Measurements from ENCODE around the gene EPB41L1. TPM values are rescaled to one million over a fixed set of nuclear protein-coding genes. Genes with fewer than 3 reads are reported as not detected.

EPB41L1 gene
- total RNA-seq, 1 experiment from 2014 or later, result 8.8 TPM

DNA sequence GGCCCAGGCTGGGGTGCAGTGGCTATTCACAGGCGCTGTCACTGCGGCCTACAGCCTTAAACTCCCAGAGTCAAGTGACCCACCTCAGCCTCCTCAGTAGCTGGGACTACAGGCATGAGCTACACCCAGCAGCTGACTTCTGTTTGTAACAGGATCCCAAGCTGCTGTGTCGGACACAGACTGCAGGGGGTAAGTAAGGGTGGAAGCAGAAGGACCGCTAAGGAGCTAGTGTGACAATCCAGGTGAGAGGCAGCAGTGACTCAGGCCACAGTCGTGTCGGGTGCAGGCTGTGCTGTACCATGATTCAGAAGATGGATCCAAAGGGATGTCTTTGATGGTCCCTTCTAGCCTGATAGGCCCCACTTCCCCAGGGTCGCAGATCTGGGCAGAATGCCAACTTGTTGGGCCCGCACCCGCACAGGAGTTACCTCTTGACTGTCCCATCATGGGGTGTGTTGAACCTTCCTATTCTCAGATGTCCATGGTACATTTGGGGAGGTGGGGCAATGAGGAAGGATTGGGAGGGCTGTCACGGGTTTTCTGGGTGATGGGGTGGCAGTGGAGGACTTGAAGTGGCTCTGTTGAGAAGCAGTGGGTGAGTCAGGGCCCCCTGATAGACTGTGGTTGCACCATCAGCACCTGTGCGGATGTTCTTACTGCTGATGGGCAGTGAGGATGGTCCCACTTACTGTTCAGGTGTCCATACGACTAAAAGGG lies 107.0 kb downstream of the EPB41L1 start:
- DNase-seq (ENCODE audit: low read depth), result no peak

DNA sequence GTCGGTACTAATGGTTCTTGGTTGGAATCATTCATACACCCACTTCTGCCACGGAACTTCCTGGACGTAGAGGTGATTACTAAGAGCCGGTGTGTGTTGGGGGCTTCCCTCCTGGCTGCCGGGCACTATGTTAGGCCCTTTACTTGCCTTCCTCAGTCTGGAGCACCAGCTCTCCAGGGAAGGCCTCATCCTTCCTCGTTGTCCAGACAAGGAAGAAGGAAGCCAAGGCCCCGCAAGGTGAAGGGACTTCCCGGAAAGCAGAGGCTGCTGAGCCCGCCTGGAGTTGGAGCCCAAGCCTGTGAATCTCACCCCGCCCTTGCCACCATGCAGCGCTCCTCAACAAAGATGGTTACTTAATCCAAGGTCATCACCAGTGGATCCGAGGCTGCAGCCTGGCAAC lies 107.9 kb downstream of the EPB41L1 start:
- no peak for DNase-seq (ENCODE audit: low read depth)

DNA sequence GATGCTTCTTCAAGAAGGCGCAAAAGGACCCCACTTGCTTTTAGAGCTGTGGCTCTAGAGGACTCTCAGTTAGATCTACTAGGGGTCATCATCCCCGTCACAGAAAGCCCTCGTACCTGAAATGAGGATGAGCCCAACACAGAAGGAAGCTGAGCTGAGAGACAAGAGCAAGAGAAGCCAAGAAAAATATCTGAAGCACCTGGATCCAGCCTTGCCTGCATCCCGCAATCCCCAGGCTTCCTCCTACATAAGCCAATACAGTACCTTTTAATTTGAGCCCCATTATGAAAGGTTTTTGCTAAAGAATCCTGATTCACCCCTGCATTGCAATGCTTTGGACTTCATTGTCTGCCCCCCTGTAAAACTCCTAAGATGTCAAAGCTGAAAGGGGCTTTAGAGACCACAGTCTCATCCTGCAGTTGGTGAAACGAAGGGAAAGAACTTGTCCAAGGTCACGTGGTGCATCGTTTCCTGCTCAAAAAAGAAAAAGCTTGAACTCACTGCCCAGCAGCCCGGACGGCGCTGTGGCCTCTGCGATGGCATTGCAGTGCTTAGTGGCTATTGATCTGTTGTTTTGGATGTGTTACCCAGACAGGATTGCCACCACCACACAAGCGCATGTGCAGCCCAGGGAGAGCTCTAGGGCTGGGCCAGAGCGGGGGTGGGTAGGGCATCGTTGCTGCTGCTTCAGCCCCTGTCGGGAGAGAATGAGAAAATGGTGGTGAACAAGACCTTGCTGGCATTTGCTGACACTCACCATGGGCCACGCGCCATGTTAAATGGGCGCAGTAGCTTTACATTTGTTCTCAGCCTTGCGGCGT lies 110.1 kb downstream of the EPB41L1 start:
- DNase-seq (ENCODE audit: low read depth), result no peak

DNA sequence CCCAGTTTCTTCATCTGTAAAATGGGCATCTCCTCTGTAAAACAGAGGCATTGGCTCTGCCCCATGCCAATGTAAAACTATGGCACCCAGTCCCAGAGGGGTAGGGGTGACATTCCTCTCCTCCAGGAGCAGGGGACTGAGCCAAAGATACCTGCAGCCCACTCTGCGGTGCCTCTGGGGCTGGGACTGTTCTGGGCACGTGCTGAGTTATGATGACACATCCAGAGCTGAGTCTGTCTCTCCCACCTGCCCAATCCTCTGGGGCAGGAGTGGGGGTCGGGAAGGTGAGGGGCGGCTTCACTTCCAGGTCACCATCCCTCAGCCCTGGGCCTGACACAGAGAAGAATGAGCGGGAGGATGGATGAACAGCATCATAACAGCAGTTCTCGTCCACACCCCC lies 111.6 kb downstream of the EPB41L1 start:
- no peak for DNase-seq (ENCODE audit: low read depth)

DNA sequence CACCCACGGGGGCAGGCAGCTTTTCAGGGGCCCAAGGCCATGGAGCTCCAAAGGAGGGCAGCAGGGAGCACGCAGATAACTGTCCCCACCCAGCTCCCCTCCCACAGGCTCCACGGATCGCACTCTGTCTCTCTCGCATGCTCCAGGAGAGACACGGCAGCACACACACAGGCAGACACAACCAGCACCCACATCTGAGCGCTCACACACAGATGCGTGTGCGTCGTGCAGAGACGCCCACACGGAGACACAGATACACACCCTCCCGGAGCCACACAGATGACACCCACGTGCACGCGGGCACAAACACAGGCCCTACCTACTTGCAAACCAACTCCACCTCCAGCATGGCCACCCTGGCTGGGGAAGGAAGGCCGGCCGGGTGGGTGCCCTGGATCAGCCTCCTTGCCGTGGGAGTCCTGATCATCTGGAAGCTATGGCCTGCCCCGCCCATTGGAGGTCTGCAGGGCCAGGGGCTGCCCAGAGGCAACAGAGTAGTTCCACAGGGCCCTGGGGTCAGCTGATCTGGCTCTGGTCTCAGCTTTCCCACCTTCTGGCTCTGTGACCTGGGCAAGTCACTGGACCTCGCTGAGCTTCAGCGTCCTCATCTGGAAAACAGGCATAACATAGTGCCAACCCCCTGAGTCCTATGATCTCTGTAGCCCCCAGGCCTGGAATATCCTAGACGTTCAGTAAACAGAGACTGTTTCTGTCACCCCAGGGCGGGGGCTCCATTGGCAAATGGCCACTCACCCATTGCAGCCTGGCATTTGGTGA lies 113.3 kb downstream of the EPB41L1 start:
- DNase-seq (ENCODE audit: low read depth), result no peak

DNA sequence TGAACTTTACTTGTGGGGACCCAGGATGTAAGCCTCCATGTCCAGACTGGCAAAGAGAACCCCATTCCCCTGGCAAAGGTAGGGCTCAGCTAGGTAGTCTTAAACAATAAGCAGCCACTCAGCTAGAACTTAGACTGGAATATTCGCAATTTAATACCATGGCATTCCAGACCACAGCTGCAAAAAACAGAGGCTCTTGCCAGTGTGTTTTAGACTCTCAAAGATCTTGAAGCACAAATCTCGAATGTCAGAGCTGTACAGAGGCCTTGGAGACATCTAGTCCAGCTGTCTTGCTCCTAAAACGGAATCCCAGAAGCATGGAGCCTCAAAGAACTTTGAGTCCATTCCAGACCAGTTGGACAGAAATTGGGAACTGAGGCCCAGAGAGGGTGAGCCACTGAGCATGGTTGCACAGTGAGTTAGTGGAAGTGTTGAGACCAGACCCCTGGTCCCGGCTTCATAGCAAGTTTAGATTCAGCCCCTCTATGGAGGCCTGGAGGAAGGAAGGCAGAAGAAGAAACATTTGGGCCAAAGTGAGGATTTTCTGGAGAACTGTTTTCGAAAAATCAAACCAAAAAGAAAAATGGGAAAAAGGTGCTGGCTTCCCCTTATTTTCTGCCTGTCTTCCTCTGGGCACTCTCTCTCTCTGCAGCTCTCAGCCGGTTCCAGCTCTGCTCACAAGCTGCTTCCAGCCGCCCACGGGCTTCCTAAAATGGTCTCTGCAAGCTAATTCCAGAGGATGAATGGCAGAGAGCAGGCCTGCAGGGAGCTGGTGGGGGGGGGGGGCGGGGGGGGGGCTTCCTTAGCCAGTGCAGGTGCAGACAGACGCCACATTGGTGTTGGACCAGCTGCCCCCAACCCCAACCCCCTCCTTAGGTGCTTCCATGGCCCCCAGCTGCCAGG lies 114.2 kb downstream of the EPB41L1 start:
- DNase-seq (ENCODE audit: low read depth), result no peak

DNA sequence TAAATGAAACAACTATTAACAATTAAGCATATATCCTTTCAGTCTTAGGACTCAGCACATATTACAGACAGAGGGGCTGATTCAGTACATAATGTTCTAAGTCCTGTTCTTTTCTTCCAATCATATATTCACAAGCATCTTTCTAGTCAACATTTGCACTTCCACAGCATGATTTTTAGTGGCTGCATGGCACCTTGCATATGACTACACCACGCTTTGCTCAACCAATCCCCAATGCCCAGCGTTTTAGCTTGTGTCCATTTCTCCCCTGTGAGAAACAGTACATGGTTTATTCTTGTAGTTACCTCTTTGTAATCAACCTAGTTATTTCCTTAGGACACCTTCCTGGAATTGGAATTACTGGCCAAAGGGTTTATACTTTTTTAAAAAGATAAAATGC lies 115.0 kb downstream of the EPB41L1 start:
- DNase-seq (ENCODE audit: low read depth), result no peak

DNA sequence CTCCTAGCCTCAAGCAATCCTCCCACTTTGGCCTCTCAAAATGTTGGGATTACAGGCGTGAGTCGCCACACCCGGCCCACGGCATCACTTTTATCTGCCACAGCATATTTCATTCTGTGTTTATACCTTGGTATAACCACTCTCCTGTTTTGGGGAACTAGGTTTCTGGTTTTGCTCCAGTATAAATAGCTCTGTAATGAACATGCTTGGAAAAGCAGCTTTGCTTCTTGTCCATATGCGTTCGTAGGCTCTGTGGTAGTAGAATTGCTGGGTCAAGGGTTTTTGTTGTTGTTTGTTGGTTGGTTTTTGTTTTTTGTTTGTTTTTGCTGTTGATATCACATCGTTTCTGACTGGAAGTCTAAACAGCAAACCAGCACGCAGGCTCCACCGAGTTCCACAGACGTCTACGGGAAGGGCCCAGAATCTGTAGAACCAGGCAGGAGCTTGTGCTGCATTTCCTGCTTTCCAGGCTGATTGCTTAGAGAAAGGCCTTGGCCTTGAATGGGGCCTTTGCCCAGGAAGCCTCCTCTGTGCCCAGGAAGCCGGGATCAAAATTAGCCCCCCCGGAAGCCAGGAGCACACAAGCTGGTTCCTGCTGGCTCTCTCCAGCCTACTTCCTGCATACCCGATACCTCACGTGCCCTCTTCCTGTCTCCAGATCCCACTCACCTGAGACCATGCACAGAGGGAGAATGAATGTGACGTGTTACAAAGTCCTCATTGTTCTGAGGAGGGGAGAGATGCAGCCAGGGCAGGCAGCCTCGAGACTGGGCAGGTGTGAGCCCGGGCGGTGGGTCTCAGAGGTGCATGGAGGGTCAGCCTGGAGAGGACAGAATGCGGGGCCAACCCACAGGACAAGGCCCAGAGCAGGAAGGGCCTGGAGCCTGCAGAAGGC lies 116.5 kb downstream of the EPB41L1 start:
- DNase-seq (ENCODE audit: low read depth), result no peak

DNA sequence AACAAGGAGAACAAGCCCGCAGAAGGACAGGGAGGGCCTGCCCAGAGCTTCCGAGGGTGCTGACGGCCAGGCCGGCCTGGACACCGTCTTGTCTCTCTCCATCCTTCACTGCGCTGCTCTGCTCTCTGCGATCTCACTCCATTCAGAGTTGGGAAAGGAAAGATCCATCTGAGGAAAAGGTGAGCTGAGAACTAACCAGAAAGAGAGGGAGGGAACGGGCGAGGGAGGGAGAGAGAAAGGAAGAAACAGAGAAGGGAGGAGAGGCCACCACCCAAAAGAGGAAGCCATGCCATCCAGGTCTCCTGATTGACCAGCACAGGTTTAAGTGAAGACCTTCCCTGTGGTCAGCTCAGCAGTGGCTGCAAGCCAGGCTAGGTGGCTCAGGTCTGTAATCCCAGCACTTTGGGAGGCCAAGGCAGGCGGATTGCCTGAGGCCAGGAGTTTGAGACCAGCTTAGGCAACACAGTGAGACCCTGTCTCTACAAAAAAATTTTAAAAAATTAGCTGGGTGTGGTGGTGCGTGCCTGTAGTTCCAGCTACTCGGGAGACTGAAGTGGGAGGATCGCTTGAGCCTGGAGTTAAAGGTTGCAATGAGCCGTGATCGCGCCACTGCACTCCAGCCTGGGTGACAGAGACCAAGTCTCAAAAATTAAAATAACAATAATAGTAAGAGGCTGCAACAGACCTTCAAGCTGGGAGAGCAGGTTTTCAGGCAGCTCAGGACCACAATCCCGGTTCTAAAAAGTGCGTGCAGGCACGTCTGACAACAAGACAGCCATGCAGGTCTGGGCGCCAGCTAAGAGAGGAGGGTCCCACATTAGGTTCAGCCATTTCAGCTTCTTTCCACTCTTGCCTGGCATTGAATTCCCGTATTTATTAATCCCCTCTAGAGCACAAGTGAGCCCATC lies 117.4 kb downstream of the EPB41L1 start:
- DNase-seq (ENCODE audit: low read depth), result no peak

DNA sequence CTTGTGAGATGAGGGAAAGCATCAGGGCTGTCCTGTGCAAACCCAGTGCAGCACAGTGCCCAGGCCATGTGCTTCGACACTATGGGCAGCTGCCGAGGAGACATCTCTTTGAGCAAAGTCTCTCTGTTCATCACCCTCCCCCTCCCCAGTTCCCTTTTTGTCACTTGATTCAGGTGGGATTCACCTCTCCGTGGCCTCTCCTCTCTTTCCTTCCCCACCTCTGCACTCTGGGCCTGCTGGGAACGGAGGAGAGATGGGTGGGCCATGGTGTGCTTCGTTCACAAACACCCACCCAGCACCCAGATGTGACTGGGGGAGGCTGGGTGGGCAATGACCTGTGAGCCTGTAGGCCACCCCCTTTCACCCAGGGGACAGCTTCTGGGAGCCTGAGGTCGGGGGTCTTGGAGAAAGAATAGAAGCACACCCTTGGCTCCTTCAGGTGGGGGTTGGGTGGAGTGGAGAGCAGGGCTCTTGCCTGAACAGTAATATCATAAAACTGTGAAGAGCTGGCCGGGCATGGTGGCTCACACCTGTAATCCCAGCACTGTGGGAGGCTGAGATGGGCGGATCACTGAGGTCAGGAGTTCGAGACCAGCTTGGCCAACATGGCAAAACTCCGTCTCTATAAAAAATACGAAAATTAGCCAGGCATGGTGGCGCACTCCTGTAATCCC lies 118.1 kb downstream of the EPB41L1 start:
- DNase-seq (ENCODE audit: low read depth), result no peak

DNA sequence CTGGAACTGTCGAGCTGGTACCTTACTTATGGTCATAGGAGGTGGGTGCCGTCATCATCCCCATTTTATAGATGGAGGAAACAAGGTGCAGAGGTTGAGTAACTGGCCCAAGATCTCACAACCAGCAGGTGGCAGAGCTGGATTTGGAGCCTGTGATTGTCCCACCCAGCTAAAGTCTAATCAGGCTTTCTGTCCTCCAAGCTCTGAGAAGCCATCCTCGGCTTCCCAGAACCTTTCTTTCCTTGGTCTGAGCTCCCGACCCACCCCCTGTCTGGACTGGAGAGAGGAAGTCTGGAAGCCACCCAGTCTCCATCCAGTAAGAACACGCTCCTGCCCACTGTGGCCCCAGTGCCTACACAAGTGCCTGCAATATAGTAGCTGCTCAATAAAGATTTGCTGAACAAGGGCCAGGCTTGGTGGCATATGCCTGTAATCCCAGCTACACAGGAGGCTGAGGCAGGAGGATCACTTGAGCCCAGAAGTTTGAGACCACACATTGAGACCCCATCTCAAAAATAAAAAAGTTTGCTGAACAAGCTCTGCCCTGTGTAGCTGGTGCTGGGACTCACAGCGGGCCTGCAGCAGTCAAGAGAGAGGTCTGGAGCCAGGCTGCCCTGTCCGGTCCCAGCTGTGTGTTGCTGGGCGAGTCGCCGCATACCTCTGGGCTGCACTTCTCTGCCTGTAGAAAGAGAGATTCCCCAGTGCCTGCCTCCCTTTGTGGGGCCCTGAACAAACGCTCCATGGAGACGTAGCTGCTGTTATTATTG lies 119.1 kb downstream of the EPB41L1 start:
- peak; percentile 46 for DNase-seq (ENCODE audit: low read depth)

DNA sequence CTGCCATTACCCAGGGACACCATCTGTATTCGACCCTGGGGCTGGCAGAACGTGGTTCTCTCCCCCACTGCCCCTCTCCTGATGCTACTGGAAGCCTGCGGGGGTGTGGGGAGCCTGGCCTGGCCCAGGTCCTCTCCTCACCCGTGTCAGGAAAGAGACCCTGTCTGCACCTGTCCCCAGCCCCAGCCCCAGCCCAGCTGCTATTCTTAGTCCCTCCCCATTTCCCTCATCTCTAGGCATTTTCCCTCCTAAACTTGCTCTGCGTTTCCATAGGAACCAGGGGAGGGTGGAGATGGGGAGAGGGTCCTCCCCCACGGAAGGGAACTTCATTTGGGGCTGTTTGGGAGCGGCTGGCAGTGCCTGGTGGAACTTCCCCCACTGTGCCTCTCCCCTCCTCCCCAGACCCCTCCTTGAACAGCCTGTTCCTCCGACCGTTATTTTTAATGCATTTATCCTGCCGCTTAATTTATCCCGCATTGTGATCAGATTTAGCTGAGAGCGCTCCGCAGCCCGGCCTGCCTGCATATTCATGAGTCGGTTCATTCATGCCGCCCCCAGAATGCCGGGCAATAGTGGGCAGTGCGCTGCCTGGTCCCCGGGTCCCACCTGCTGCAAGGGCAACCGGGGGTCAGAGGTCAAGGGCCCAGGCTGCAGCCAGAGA lies 119.8 kb downstream of the EPB41L1 start:
- no peak for DNase-seq (ENCODE audit: low read depth)

DNA sequence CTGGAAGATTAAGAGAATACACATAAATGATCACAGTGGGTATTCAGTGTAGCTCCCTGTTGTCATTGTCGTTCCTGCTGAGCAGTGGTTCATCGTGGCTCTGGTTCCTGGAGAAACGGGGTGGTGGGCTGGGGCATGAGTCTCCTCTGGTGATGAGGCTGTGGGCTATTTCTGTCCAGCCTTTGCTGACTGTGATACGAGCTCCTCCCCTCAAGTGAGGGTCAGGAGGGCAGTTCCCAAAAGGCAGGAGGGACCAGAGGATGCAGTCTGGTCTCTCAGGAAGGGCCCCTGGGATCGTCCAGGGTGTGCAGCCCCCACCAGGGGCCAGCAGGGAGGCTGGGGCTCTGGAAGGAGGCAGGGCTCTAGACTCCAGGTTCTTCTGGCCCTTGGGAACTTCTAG lies 120.5 kb downstream of the EPB41L1 start:
- DNase-seq (ENCODE audit: low read depth), result no peak

DNA sequence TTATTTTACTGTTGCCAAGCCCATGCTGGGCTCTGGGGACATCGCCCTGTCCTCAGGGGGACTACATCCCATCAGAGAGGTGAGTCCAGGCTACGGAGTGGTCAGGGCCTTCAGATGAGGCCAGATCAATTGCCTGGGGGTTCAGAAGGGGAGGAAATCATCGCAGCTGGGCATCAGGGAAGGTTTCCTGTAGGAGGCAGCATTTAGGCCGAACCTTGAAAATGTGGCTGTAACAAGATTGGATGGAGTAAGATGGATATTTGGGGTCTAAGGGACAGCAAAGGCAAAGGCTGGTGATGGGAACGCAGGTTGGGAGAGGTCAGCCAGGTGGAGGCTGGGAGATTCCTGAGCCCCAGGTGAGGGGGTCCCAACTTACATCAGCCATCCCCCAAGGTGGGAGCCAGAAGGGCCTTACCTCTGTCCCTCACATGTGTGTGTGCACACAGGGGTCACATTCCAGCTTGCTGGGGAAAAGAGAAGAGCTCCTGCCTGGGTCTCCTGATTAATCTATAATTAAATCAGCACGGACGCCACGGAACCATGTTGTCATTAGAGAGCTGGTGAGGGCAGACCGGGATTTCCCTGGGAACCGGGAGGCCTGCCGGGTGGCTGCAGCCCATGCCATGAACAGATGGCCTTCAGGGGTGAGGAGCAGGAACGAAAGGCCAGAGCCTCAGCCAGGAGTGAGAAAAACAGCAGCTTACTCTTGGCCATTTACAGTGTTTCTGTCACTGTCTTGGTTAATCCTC lies 121.1 kb downstream of the EPB41L1 start:
- DNase-seq (ENCODE audit: low read depth), result no peak

DNA sequence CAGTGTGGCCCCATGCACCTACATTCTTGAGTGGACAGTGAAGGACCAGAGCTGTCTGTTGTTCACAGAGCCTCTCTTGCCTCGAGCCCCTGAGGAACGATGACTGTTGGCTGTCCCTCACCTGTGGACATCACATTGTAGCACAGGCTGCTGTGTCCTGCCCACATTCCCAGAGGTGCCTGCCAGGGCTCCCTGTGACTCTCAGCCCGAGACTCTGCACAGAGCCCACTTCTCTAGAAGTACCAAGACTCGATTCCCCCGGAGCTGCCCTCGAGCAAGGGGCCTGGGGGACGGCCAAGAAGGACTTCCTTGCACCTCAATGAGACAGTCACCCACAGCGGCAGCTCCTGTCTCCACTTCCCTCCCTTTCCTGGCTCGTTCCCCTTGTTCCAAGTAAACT lies 123.0 kb downstream of the EPB41L1 start:
- no peak for DNase-seq (ENCODE audit: low read depth)

DNA sequence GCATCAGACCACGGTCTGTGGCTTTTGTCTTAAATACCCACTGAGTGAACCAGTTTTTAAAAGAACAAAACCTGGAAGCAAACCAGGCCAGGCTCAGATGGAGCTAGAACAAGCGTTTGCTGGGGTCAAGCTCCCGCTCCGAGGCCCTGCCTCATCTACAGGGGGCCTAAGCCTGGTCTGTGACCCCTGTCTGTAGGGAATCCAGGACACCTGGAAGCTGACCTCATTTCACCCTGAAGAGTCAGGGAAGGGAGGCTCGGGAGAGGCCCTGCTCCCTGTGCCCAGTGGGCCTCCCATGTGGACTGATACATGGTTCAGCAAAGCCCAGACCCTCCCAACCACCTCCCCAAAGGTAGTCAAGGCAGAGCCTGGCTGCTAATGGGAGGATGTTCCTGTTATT lies 124.8 kb downstream of the EPB41L1 start:
- DNase-seq (ENCODE audit: low read depth), result no peak

DNA sequence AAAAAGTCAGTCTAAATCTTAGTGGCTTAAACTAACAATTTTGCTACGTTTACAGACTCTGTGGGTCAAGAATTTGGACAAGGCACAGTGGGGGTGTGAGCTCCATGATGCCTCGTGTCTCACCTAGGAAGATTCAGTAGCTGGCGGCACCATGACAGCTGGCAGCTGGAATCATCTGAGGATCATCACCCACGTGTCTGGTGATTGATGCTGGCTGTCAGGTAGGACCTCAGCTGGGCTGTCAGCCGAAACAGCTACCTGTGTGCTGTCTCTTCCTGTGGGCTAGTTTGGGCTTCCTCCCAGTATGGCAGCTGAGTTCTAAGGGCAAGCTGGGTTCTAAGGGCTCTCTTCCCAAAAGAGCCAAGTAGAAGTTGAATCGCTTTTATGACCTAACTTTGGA lies 125.2 kb downstream of the EPB41L1 start:
- no peak for DNase-seq (ENCODE audit: low read depth)

All from RPMI7951 (cell line).